GM19043 (cell line): Measurements from ENCODE around the gene OR2A7.
"Not testable (repeated sequence)": the region's sequence is repeated elsewhere in the genome, so short reads cannot be mapped to it uniquely, and the experiment has no call there.

Experiments
- ATAC-seq: cut with Tn5 transposase; IDR thresholded peaks from one replicate; pipeline ENCODE4 v1.9.1; 2021; ENCODE audit warnings: low read depth; ENCODE audit not compliant: unreplicated experiment

The OR2A7 gene

GRCh38 chr7:144256112-144256511 is 8.5 kb downstream of the OR2A7 start:
- ATAC-seq: no peak

GRCh38 chr7:144255471-144255897 is 9.1 kb downstream of the OR2A7 start:
- ATAC-seq: no peak

- not testable (repeated sequence) for ATAC-seq
Measured at GRCh38 chr7:144252307-144252706, 12.3 kb downstream of the OR2A7 start.

GRCh38 chr7:144247674-144248330 is 16.8 kb downstream of the OR2A7 start:
- ATAC-seq: not testable (repeated sequence)

- not testable (repeated sequence) for ATAC-seq
Measured at GRCh38 chr7:144246967-144247366, 17.6 kb downstream of the OR2A7 start.

GRCh38 chr7:144245372-144245771 is 19.2 kb downstream of the OR2A7 start:
- ATAC-seq: not testable (repeated sequence)

- ATAC-seq: not testable (repeated sequence)
Measured at GRCh38 chr7:144239365-144239764, 25.2 kb downstream of the OR2A7 start, which contains the start of gene OR2A42. OR2A42 (minus strand) TSS chr7:144239605; CDS start chr7:144232843, 6,762 bp downstream.

GRCh38 chr7:144238530-144239082 is 26.0 kb downstream of the OR2A7 start:
- ATAC-seq: not testable (repeated sequence)

- ATAC-seq: not testable (repeated sequence)
Measured at GRCh38 chr7:144233039-144233438, 31.6 kb downstream of the OR2A7 start.

- not testable (repeated sequence) for ATAC-seq
Measured at GRCh38 chr7:144231027-144231426, 33.6 kb downstream of the OR2A7 start.

- ATAC-seq: not testable (repeated sequence)
Measured at GRCh38 chr7:144228810-144229209, 35.8 kb downstream of the OR2A7 start.

- ATAC-seq: not testable (repeated sequence)
Measured at GRCh38 chr7:144226866-144227265, 37.7 kb downstream of the OR2A7 start.

- ATAC-seq: not testable (repeated sequence)
Measured at GRCh38 chr7:144223675-144224074, 40.9 kb downstream of the OR2A7 start.

GRCh38 chr7:144220531-144220930 is 44.1 kb downstream of the OR2A7 start:
- not testable (repeated sequence) for ATAC-seq

- not testable (repeated sequence) for ATAC-seq
Measured at GRCh38 chr7:144219149-144219548, 45.4 kb downstream of the OR2A7 start.

GRCh38 chr7:144218581-144218980 is 46.0 kb downstream of the OR2A7 start:
- not testable (repeated sequence) for ATAC-seq

- not testable (repeated sequence) for ATAC-seq
Measured at GRCh38 chr7:144217200-144217599, 47.4 kb downstream of the OR2A7 start.
